Neural cell (in vitro differentiated cells): Measurements from ENCODE around the gene ATP1A1.

ENCODE experiments used
- EP300 ChIP-seq: fragments of 450-650 bp; conservative IDR thresholded peaks from 2 replicates; pipeline ENCODE4 v1.6.1; 2014; ENCODE audit warnings: antibody characterized with exemption, mild to moderate bottlenecking, moderate library complexity; ENCODE audit not compliant: poor library complexity, severe bottlenecking
- EZH2 ChIP-seq: fragments of 200-600, 300-800 bp; shearing (Covaris generic), sonication (generic); IDR thresholded peaks from 2 replicates; pipeline ENCODE4 v1.6.1; 2014; ENCODE audit warnings: antibody characterized with exemption, low read length, borderline replicate concordance, mild to moderate bottlenecking; ENCODE audit not compliant: insufficient read depth, poor library complexity, severe bottlenecking
- MXI1 ChIP-seq: fragments of 450-650 bp; conservative IDR thresholded peaks from 2 replicates; pipeline ENCODE4 v1.6.1; 2014; ENCODE audit warnings: antibody characterized with exemption, mild to moderate bottlenecking; ENCODE audit not compliant: poor library complexity, severe bottlenecking
- POLR2AphosphoS5 ChIP-seq: IDR thresholded peaks from 2 replicates; pipeline ENCODE4 v1.6.1; 2012
- RAD21 ChIP-seq: fragments of 450-650 bp; conservative IDR thresholded peaks from 2 replicates; pipeline ENCODE4 v1.6.1; 2014; ENCODE audit warnings: antibody characterized with exemption, mild to moderate bottlenecking, moderate library complexity
- SMC3 ChIP-seq: fragments of 450-650 bp; conservative IDR thresholded peaks from 2 replicates; pipeline ENCODE4 v1.6.1; 2014; ENCODE audit warnings: antibody characterized with exemption, mild to moderate bottlenecking, moderate library complexity; ENCODE audit not compliant: poor library complexity
- TAF1 ChIP-seq: IDR thresholded peaks from 2 replicates; pipeline ENCODE4 v1.6.1; 2012; ENCODE audit warnings: low read depth
- TF ChIP-seq, protein P1 (sequence below): fragments of 450-650 bp; IDR thresholded peaks from 2 replicates; pipeline ENCODE4 v1.5.1; 2014; ENCODE audit warnings: antibody characterized with exemption, mild to moderate bottlenecking, moderate library complexity; ENCODE audit not compliant: poor library complexity, severe bottlenecking
- TF ChIP-seq, protein P2 (sequence below): IDR thresholded peaks from 2 replicates; pipeline ENCODE4 v1.6.1; 2012; ENCODE audit warnings: borderline replicate concordance

DNA sequence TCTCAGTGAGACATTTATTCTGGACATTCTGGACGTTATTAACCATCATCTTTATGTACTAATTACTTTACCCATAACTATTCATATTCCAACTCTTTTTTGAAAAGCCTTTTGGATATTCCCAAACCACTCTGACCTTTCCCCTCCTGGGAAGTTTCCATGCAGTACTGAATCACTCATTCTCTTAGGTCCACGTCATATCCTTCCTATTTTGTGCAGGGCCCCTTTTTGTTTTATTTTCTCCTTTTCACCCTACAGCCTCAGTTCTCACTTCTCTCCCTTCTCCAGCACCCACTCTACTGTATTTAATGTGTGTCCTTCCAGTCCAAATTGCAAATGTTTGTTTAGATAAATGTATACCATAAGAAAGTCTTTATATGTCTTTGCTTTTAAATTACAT lies 16.4 kb upstream of the ATP1A1 start:
- TF ChIP-seq, protein P1, sequence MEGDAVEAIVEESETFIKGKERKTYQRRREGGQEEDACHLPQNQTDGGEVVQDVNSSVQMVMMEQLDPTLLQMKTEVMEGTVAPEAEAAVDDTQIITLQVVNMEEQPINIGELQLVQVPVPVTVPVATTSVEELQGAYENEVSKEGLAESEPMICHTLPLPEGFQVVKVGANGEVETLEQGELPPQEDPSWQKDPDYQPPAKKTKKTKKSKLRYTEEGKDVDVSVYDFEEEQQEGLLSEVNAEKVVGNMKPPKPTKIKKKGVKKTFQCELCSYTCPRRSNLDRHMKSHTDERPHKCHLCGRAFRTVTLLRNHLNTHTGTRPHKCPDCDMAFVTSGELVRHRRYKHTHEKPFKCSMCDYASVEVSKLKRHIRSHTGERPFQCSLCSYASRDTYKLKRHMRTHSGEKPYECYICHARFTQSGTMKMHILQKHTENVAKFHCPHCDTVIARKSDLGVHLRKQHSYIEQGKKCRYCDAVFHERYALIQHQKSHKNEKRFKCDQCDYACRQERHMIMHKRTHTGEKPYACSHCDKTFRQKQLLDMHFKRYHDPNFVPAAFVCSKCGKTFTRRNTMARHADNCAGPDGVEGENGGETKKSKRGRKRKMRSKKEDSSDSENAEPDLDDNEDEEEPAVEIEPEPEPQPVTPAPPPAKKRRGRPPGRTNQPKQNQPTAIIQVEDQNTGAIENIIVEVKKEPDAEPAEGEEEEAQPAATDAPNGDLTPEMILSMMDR = no peak
- TF ChIP-seq, protein P2, sequence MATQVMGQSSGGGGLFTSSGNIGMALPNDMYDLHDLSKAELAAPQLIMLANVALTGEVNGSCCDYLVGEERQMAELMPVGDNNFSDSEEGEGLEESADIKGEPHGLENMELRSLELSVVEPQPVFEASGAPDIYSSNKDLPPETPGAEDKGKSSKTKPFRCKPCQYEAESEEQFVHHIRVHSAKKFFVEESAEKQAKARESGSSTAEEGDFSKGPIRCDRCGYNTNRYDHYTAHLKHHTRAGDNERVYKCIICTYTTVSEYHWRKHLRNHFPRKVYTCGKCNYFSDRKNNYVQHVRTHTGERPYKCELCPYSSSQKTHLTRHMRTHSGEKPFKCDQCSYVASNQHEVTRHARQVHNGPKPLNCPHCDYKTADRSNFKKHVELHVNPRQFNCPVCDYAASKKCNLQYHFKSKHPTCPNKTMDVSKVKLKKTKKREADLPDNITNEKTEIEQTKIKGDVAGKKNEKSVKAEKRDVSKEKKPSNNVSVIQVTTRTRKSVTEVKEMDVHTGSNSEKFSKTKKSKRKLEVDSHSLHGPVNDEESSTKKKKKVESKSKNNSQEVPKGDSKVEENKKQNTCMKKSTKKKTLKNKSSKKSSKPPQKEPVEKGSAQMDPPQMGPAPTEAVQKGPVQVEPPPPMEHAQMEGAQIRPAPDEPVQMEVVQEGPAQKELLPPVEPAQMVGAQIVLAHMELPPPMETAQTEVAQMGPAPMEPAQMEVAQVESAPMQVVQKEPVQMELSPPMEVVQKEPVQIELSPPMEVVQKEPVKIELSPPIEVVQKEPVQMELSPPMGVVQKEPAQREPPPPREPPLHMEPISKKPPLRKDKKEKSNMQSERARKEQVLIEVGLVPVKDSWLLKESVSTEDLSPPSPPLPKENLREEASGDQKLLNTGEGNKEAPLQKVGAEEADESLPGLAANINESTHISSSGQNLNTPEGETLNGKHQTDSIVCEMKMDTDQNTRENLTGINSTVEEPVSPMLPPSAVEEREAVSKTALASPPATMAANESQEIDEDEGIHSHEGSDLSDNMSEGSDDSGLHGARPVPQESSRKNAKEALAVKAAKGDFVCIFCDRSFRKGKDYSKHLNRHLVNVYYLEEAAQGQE = no peak
- no peak for TF ChIP-seq EP300
- TF ChIP-seq TAF1 = no peak
- no peak for TF ChIP-seq RAD21
- no peak for TF ChIP-seq EZH2
- no peak for TF ChIP-seq POLR2AphosphoS5
- no peak for TF ChIP-seq MXI1
- no peak for TF ChIP-seq SMC3
